Measurements from ENCODE around the gene CLEC9A.

Gene CLEC9A

GRCh38 chr12:10068644-10069043, 38.2 kb downstream of the CLEC9A start:
- DNase-seq, result no peak

DNA sequence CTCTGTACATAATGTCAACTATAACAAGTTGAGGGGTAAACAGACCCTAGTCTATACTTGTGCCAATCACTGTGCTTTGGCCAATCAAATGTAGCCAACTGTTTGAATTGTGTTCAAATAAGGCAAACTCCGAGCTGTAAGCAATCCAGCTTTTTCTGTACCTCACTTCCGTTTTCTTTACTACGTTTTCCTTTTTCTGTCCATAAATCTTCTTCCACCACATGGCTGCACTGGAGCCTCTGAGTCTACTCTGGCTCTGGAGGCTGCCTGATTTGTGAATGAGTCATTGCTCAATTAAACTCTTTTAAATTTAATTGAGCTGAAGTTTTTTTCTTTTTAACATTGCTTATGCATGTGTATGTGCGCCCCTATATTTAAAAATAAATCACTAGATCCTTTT, 38.6 kb downstream of the CLEC9A start:
- DNase-seq, result no peak

DNA sequence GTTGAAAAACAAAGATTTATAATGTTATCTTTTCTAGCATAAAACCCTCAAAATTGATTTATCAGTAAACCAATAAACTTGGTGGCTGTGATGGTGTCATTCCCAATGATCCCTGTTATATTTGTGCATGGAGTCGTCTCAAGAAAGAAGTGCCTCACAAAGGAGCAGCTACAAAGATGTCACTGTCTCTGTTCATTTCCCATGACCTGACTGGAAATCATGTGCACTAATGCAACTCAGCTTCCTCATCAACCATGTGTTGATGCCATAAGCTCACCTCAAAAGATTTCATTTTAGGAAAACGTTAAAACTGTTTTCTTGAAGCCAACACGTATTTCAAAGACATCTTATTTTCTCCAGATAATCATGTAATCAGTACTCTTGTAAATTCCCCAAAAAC, 39.5 kb downstream of the CLEC9A start:
- no peak for DNase-seq

DNA sequence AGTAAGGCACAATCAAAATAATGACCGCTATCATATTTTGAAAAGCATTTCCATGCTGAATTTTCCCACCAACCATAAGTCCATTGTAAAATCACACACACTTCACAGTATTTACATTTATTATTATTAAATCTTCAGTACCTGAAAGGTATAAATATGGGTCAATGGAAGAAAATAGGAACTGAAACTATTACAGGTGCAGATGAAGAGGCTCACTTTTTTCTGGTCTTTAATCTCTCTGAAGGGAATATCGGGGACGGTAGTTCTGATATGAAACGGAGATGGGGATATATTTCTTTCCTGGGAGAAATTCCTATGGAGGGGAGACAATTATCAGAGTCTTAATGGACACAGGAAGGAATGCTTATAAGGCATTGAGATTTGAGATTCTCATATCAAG, 39.9 kb downstream of the CLEC9A start:
- no peak for DNase-seq

GRCh38 chr12:10072131-10072530, 41.6 kb downstream of the CLEC9A start:
- no peak for DNase-seq

- no peak for DNase-seq
Measured at GRCh38 chr12:10073261-10073660, 42.8 kb downstream of the CLEC9A start.

DNA sequence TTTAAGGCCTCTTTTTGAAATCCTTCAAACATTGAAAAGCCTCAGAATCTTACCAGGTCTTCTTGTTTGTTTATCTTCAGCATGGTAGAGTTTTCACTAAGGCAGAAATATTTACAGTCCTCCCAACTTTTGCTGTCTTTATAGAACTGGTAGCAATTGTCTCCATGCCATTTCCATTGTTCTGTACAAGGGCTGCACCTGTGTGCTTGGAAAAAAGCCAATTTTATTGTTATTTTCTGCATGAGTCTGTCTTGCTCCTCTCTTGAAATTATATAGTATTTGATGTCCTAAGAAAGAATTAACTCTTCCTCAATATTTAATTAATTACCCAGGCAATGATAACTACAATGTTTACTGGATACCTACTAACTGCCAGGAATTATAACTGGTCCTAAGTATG, 45.0 kb downstream of the CLEC9A start:
- DNase-seq, result no peak

DNA sequence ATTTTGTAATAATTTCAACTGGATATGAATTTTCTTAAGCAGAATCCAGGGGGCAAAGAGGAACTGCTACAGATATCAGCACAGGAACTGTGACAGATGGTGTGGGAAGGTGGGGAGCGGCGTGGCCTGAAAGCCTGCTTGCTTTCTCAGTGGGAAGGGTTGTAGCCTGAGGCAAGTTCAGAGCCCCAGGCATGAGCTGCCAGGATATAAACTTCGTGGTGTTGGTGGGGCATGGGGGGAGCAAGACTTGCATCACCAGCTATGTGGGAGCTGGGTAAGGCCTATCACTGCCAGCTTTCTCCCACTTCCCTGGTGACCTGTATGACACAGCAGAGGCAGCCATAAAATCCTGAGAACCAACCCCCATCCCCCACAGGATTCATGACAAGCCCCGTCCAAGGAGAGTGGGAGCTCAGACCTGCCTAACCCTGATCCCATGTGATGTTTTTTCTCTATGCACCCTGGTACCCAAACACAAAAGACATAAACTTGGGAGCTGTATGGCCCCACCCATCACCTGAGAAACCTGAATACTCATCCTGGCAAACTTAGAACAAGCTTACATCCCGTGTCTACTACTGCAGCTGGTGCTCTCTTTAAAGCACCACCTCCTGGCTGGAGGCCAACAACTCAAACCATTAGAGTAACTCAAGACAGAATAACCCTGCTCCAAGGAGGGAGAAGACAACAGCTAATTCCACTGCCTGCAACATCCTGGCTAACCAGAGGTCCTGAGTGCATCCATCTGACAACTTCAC, 51.8 kb downstream of the CLEC9A start:
- DNase-seq, result no peak

GRCh38 chr12:10084733-10085132, 54.3 kb downstream of the CLEC9A start:
- no peak for DNase-seq

DNA sequence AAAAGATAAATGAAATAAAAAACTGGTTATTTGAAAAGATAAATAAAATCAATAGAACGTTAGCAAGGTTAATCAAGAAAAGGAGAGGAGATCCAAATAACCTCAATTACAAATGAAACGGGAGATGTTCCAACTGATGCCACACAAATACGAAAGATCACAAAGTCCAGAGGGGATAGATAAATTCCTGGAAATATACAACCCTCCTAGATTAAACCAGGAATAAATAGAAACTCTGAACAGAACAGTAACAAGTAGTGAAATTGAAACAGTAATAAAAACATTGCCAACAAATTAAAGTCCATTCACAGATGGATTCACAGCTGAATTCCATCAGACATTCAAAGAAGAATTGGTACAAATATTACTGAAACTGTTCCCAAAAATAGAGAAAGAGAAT, 55.9 kb downstream of the CLEC9A start:
- no peak for DNase-seq

GRCh38 chr12:10088031-10088430, 57.5 kb downstream of the CLEC9A start:
- DNase-seq, result no peak

GRCh38 chr12:10088955-10089900, 58.7 kb downstream of the CLEC9A start:
- DNase-seq, result no peak

- DNase-seq, result no peak
Measured at GRCh38 chr12:10094646-10095395, 64.3 kb downstream of the CLEC9A start.

DNA sequence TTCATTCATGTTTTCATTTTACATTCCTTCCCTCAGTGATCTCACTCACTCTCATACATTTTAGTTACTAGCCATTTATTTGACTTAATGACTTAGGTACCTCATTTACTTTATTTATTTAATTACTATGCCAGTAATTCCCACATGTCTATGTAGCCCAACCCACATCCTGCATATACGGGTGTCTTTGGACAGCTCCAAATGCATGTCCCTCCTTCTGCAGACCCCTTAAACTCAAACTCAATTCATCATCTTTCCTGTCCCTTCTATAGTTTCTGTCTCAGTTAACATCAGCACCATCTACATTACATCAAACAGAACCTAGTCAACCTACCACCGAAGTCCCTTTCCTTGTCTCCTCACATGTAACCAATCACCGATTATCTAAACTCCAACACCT, 65.5 kb downstream of the CLEC9A start:
- DNase-seq, result no peak

DNA sequence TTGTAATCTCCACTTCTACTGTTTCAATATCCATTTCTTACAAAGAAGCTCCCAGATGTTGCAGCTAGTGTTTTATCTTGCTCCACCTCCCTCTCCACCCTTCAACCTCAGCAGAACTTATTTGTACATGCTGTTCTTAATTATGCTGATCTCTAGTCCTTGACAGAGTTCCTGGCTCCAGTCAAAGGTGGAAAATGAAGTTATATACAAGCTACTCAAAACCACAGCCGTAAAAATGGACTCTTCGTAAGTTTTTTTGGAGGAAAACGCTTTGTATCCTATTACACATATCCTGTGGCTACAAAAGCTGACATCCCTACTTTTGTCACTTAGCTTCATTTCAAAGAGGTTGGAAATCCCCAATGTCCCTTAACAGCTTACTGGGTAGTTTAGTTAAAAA, 67.0 kb downstream of the CLEC9A start:
- DNase-seq, result no peak

- no peak for DNase-seq
Measured at GRCh38 chr12:10098791-10099190, 68.3 kb downstream of the CLEC9A start, which contains the start of gene CLEC1A. Gene CLEC1A, minus strand, starts transcription at chr12:10098985. Its CDS starts 63 bp downstream, at chr12:10098922.

DNA sequence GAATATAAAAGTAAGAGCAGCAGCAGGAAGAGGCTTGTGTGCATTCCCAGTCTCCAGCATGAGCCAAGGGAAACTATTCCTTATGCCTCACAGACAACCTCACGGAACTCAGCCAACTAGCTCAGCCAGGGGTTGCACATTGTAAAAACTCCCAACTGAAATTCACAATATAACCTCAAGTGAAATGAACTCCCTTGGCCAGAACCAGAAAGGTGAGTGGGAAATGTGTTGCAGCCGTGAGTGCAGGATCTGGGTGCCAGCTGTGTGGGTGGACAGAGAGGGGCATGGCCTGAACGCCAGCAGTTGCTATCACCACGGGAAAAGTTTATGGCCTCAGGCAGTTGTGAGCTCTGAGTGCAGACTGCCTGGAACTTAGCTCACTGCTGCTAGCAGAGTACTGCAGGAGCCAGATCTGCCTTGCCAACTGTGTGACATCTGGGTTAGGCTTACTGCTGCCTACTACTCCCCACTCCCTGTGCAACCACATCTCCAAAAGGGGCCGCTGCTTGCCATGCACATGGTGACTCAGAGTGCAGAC, 70.6 kb downstream of the CLEC9A start:
- DNase-seq, result no peak

- no peak for DNase-seq
Measured at GRCh38 chr12:10101648-10102220, 71.3 kb downstream of the CLEC9A start.

- DNase-seq, result no peak
Measured at GRCh38 chr12:10102322-10102721, 71.8 kb downstream of the CLEC9A start.

DNA sequence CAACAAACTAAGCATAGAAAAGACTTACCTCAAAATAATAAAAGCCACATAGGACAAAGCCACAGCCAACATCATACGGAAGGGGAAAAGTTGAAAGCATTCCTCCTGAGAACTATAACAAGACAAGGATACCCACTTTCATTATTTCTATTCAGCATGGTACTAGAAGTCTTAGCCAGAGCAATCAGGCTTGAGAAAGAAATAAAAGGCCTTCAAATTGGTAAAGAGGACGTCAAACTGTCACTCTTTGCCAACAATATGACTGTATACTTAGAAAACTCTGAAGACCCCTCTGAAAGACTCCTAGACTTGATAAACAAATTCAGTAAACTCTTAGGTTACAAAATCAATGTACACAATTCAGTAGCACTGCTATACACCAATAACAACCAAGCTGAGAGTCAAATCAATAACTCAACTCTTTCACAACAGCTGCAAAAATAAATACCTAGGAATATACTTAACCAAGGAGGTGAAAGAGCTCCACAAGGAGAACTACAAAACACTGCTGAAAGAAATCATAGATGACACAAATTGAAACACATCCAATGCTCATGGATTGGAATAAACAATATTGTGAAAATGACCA, 79.9 kb downstream of the CLEC9A start:
- no peak for DNase-seq

DNA sequence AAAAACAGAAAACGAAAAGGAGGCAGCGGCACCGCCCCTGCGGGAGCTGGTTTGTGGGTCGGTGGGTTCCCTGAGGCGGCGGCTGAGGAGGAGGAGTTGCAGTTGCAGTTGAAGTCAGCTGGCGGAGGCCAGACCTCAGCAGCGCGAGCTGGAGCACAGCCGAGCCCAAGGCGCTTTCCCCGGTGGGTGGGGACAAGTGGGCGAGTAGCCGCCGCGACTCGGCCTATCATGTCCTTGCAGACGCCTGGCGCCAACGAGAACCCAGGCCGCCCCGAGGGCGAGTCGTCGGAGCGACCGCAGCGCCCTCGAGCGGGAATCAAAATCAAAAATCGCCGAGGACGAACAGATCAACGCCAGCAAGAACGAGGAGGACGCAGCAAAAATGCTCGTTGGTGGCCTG, 81.0 kb downstream of the CLEC9A start:
- no peak for DNase-seq

- no peak for DNase-seq
Measured at GRCh38 chr12:10113075-10113474, 82.6 kb downstream of the CLEC9A start.
